NCI-H748 (cell line): ENCODE data around the gene MUC5AC.
"Not testable (repeated sequence)": the region's sequence is repeated elsewhere in the genome, so short reads cannot be mapped to it uniquely, and the experiment has no call there.

Experiments
- DNase-seq: peaks from one replicate; lab custom pipeline; 2025; ENCODE audit not compliant: unreplicated experiment; lab: John Stamatoyannopoulos, UW

MUC5AC gene

GRCh38 chr11:1157645-1158591, at the start of gene MUC5AC:
Gene MUC5AC, plus strand, starts transcription at chr11:1157953. Its CDS starts 47 bp downstream, at chr11:1158000.
- peak; percentile 50 for DNase-seq

- DNase-seq = no peak
Measured at GRCh38 chr11:1108246-1108900, 49.4 kb upstream of the MUC5AC start.

- no peak for DNase-seq
Measured at GRCh38 chr11:1109101-1109917, 48.4 kb upstream of the MUC5AC start.

GRCh38 chr11:1109918-1110705, 47.6 kb upstream of the MUC5AC start:
- DNase-seq = no peak

- no peak for DNase-seq
Measured at GRCh38 chr11:1111545-1112212, 46.1 kb upstream of the MUC5AC start.

- DNase-seq = no peak
Measured at GRCh38 chr11:1112351-1113191, 45.2 kb upstream of the MUC5AC start.

GRCh38 chr11:1113405-1114201, 44.1 kb upstream of the MUC5AC start:
- no peak for DNase-seq

GRCh38 chr11:1115292-1115691, 42.5 kb upstream of the MUC5AC start:
- not testable (repeated sequence) for DNase-seq

GRCh38 chr11:1116104-1116503, 41.6 kb upstream of the MUC5AC start:
- DNase-seq = no peak

GRCh38 chr11:1116666-1117390, 40.9 kb upstream of the MUC5AC start:
- no peak for DNase-seq

GRCh38 chr11:1117992-1118391, 39.8 kb upstream of the MUC5AC start:
- no peak for DNase-seq

GRCh38 chr11:1118755-1119603, 38.8 kb upstream of the MUC5AC start:
- no peak for DNase-seq

- no peak for DNase-seq
Measured at GRCh38 chr11:1119604-1120146, 38.1 kb upstream of the MUC5AC start.

- DNase-seq = no peak
Measured at GRCh38 chr11:1120532-1121330, 37.0 kb upstream of the MUC5AC start.

- no peak for DNase-seq
Measured at GRCh38 chr11:1121331-1121812, 36.4 kb upstream of the MUC5AC start.
